ENCODE measurements around the gene HAPLN3. TPM values are rescaled to one million over a fixed set of nuclear protein-coding genes. Genes with fewer than 3 reads are reported as not detected.

HAPLN3 gene
- polyA plus RNA-seq, 1 experiment = 25.5 TPM

DNA sequence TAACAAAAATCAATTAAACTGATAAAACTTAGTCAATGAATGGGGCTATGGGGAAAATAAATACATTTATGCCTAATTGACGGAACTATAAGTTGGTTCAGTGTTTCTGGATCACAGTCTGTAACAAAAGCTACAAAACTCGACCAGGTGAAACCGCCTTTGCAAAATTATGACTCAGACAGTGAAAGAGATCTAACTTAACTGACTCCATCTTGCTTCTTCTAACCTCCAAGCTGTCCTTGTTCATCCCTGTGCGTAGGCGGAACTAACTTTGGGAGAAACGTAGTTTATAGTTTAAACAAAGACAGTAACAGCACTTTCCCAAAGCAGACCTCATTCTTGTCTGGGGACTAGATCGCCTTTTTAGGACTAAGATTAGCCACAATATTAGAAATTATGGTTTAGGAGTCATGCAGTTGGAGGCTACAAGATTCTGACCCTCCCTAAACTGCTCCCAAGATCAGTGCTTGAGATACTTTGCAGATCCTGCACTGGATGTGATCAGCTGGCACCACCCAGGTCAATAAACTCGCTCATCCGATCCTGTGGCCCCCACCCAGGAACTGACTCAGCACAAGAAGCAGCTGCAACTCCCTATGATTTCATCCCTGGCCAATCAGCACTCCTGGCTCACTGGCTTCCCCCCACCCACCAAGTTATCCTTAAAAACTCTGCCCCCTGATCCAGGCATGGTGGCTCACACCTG, 25.0 kb upstream of the HAPLN3 start:
- no peak overlapping the region for H3K4me3 ChIP-seq (ENCODE audit: low read depth, low read length)
- ChIA-PET POLR2A (interaction anchor here (0.6 to 0.7 kb wide), 2 partner anchors 116 to 168 kb away, joined by 3 to 9 read pairs; partner anchors contain the start of gene ABHD2), CTCF (interaction anchor here (0.7 to 1.0 kb wide), 4 partner anchors 8 to 41 kb away, joined by 3 to 6 read pairs (median 4); no protein-coding TSS in a partner anchor)
- DNase-seq (ENCODE audit: low read depth) = no peak
- TF ChIP-seq, protein P1, sequence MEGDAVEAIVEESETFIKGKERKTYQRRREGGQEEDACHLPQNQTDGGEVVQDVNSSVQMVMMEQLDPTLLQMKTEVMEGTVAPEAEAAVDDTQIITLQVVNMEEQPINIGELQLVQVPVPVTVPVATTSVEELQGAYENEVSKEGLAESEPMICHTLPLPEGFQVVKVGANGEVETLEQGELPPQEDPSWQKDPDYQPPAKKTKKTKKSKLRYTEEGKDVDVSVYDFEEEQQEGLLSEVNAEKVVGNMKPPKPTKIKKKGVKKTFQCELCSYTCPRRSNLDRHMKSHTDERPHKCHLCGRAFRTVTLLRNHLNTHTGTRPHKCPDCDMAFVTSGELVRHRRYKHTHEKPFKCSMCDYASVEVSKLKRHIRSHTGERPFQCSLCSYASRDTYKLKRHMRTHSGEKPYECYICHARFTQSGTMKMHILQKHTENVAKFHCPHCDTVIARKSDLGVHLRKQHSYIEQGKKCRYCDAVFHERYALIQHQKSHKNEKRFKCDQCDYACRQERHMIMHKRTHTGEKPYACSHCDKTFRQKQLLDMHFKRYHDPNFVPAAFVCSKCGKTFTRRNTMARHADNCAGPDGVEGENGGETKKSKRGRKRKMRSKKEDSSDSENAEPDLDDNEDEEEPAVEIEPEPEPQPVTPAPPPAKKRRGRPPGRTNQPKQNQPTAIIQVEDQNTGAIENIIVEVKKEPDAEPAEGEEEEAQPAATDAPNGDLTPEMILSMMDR (IDR thresholded peaks at IDR 0.05; ENCODE audit: insufficient read depth, low read depth, low read length) = no peak
- no peaks in the 10 kb centered on the region for H3K36me3 ChIP-seq (ENCODE audit: control insufficient read depth, insufficient read depth, low read length)
- no peaks in the 10 kb centered on the region for H3K27me3 ChIP-seq (ENCODE audit: control insufficient read depth, insufficient read depth, low read length)

DNA sequence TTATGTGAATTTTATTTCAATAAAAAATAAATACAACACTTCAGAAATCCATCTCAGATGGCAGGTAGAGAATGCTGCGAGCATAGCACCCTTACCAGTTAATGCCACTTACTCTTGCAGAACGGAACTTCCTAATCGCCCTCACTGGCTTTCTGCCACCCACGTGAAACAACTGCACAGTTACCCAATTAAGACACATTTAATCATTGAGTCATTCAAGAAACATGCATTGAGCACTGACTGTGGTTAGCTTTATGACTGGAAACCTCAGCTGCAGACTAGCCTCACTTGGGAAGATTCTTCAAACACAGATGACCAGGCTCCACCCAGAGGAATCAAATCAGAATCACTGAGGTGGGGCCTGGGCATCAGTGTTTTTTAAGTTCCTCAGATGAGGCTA, 23.4 kb upstream of the HAPLN3 start:
- TF ChIP-seq, protein P1 (IDR thresholded peaks at IDR 0.05; ENCODE audit: insufficient read depth, low read depth, low read length) = no peak
- POLR2A ChIA-PET = no interaction called here
- Histone ChIP-seq H3K36me3 (ENCODE audit: control insufficient read depth, insufficient read depth, low read length) (no peaks in the 10 kb centered on the region), H3K4me3 (ENCODE audit: low read depth, low read length) (no peak overlapping the region), H3K27me3 (ENCODE audit: control insufficient read depth, insufficient read depth, low read length) (no peaks in the 10 kb centered on the region)
- peak; percentile 98 for DNase-seq (ENCODE audit: low read depth)
- CTCF ChIA-PET = no interaction called here

DNA sequence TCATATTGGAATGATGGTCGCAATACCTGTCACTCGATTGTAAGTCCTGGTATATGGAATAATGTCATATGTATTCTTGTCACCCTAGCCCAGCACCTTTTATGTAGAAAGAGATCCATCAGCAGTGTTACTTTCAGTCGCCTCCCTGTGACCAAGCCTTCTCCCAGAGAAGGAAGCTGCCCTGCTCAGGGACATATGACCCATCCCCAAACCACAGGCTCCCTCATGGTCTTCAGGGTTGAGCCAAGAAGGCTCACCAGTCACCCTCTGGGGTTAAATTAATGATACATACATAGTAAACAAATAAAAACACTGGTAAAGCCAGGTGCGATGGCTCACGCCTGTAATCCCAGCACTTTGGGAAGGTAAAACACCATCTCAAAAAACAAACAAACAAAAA, 22.4 kb upstream of the HAPLN3 start:
- ChIA-PET POLR2A (no interaction called here), CTCF (no interaction called here)
- TF ChIP-seq, protein P1 (IDR thresholded peaks at IDR 0.05; ENCODE audit: insufficient read depth, low read depth, low read length) = no peak
- Histone ChIP-seq H3K4me3 (ENCODE audit: low read depth, low read length) (no peak overlapping the region), H3K36me3 (ENCODE audit: control insufficient read depth, insufficient read depth, low read length) (no peaks in the 10 kb centered on the region), H3K27me3 (ENCODE audit: control insufficient read depth, insufficient read depth, low read length) (no peaks in the 10 kb centered on the region)
- DNase-seq (ENCODE audit: low read depth) = no peak

DNA sequence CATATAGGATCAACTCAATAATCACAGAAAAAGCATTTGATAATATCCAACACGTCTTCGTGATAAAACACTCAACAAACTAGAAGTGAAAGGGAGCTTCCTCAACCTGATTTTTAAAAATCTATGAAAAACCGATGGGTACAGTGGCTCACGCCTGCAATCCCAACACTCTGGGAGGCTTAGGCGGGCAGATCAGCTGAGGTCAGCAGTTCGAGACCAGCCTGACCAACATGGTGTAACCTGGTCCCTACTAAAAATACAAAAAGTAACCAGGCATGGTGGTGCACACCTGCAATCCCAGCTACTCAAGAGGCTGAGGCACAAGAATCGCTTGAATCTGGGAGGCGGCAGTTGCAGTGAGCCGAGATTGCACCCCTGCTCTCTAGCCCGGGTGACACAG, 20.0 kb upstream of the HAPLN3 start:
- Histone ChIP-seq H3K4me3 (ENCODE audit: low read depth, low read length) (no peak overlapping the region), H3K27me3 (ENCODE audit: control insufficient read depth, insufficient read depth, low read length) (no peaks in the 10 kb centered on the region), H3K36me3 (ENCODE audit: control insufficient read depth, insufficient read depth, low read length) (no peaks in the 10 kb centered on the region; the same call in 1 of the 2 replicates)
- no peak for DNase-seq (ENCODE audit: low read depth)
- CTCF ChIA-PET = interaction anchor here (1.0 to 1.2 kb wide), 2 partner anchors 10 to 291 kb away, joined by 4 read pairs; no protein-coding TSS in a partner anchor
- POLR2A ChIA-PET = interaction anchor here (0.6 kb wide), 1 partner anchor 82 kb away, joined by 6 read pairs; no protein-coding TSS in a partner anchor
- TF ChIP-seq, protein P1 (IDR thresholded peaks at IDR 0.05; ENCODE audit: insufficient read depth, low read depth, low read length) = no peak

DNA sequence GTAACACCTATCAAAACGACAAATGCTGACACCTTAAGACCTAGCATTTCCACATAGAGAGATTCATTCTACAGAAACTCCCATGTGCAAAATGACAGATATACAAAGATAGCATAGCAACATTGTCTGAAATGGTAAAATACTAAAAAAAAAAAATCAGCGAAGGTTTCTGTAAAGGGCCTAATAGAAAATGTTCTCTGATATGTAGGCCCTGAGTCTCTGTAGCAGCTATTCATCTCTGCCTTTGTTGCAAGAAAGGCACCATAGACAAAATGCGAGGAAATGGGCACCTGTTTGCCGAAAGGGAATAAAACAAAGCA, 18.5 kb upstream of the HAPLN3 start:
- H3K36me3 ChIP-seq (ENCODE audit: control insufficient read depth, insufficient read depth, low read length) = peaks cover 9% of the 10 kb centered on the region
- TF ChIP-seq, protein P1 (IDR thresholded peaks at IDR 0.05; ENCODE audit: insufficient read depth, low read depth, low read length) = no peak
- POLR2A ChIA-PET = no interaction called here
- DNase-seq (ENCODE audit: low read depth) = no peak
- CTCF ChIA-PET = interaction anchor here (1.4 kb wide), 1 partner anchor 108 kb away, joined by 3 read pairs; no protein-coding TSS in a partner anchor
- H3K4me3 ChIP-seq (ENCODE audit: low read depth, low read length) = peak overlapping the region; percentile 75; the same call in 1 of the 2 replicates
- H3K27me3 ChIP-seq (ENCODE audit: control insufficient read depth, insufficient read depth, low read length) = no peaks in the 10 kb centered on the region
